ENCODE data around the gene RPP21.

GRCh38 chr6:30319146-30319835 lies 25.7 kb upstream of the RPP21 start:
- TF ChIP-seq CTCF (IDR thresholded peaks at IDR 0.05) = no peak
- no peak for TF ChIP-seq POLR2A (IDR thresholded peaks at IDR 0.05)

Data from adrenal gland (tissue), 5 donors.